LNCAP (cell line): ENCODE measurements around the gene CNTNAP2.

Experiments
- TF ChIP-seq, protein P1 (sequence below): fragments of 450-650 bp; IDR thresholded peaks from 2 replicates; pipeline ENCODE4 v1.5.1; 2017; ENCODE audit warnings: mild to moderate bottlenecking

Gene CNTNAP2

DNA sequence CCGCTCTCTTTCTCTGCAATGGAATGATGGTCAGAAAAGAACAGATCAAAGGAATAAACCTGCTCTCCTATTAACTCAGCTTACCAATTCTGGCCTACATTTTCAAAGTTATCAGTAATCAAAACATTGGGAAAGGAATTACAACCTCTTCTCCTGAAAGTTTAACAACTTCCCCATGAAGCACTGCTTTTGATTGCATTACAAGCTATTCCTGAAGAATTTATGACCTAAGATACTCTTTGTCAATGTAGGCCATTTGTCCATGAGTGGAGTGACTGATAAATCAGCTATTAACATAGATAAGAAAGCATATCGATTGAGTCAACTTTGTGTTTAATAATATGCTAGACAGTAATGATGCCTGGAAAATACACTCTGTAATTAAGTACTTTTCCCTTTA lies 2202.2 kb downstream of the CNTNAP2 start:
- TF ChIP-seq, protein P1, sequence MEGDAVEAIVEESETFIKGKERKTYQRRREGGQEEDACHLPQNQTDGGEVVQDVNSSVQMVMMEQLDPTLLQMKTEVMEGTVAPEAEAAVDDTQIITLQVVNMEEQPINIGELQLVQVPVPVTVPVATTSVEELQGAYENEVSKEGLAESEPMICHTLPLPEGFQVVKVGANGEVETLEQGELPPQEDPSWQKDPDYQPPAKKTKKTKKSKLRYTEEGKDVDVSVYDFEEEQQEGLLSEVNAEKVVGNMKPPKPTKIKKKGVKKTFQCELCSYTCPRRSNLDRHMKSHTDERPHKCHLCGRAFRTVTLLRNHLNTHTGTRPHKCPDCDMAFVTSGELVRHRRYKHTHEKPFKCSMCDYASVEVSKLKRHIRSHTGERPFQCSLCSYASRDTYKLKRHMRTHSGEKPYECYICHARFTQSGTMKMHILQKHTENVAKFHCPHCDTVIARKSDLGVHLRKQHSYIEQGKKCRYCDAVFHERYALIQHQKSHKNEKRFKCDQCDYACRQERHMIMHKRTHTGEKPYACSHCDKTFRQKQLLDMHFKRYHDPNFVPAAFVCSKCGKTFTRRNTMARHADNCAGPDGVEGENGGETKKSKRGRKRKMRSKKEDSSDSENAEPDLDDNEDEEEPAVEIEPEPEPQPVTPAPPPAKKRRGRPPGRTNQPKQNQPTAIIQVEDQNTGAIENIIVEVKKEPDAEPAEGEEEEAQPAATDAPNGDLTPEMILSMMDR, result no peak

DNA sequence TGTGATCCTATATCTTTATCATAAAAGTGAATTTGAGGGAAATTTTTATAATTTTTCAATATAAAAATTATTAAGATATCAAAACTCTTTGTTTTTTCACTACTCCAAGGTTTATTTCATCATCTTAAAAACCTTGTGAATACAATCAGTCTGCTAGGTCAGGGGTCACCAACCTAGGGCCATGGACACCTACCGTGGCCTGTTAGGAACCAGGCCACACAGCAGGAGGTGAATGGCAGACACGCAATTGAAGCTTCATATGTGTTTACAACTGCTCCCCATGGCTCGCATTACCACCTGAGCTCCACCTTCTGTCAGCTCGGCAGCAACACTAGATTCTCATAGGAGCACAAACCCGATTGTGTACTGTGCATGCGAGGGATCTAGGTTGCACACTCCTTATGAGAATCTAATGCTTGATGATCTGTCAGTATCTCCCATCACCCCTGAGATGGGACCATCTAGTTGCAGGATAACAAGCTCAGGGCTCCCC lies 2202.8 kb downstream of the CNTNAP2 start:
- TF ChIP-seq, protein P1, result no peak

DNA sequence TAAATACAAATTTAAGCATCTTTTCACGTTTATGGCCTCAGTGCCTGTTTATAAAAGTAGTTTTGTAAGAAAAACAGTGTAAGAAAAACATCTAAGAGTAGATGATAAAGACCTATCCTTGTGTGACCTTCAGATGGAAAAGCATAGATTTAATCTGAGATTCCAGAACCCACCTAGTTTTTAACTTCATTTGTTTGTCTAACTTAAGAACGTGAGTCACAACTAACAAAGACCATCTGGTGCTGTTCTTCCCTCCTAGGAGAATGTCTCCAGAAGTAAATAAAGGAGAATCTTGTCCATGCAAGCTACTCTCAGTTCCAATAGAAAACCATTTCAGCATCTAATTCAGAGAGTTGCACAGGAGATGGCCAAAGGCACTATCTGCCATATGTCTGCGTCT lies 2208.6 kb downstream of the CNTNAP2 start:
- TF ChIP-seq, protein P1, result no peak

DNA sequence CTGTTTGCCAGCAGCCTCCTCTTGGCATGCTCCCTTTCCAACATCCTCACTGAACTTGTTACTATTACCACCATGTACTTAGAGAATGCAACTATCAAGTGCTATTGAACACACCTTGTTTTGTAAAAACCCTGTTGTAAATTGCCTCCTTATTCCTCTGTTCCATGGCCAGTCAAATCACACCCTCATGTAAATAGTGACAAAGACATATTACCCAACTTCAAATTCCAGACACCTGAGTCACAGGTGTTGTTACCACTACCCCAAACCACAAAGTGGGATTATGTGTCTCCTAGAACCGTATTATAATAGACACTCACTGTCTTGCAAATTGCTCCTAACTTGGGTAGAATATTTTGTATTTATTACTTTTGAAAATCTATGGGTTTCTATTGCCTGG lies 2210.8 kb downstream of the CNTNAP2 start:
- TF ChIP-seq, protein P1, result no peak

DNA sequence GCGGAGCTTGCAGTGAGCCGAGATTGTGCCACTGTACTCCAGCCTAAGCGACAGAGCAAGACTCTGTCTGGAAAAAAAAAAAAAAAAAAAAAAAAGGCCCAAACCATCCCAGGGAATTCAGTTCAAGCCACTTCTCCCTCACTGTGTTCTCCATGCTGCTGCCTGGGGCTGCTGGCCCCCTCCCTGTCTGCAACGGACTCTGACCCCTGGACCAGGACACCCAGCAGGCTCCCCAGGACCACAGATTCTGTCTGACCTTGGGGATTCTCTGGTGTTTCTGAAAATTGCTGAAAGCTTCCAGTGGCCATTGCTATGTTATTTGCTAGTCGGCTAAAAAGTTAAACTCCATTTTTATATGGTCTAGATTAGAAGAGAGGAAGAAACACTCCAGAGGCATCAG lies 2212.3 kb downstream of the CNTNAP2 start:
- TF ChIP-seq, protein P1, result no peak

DNA sequence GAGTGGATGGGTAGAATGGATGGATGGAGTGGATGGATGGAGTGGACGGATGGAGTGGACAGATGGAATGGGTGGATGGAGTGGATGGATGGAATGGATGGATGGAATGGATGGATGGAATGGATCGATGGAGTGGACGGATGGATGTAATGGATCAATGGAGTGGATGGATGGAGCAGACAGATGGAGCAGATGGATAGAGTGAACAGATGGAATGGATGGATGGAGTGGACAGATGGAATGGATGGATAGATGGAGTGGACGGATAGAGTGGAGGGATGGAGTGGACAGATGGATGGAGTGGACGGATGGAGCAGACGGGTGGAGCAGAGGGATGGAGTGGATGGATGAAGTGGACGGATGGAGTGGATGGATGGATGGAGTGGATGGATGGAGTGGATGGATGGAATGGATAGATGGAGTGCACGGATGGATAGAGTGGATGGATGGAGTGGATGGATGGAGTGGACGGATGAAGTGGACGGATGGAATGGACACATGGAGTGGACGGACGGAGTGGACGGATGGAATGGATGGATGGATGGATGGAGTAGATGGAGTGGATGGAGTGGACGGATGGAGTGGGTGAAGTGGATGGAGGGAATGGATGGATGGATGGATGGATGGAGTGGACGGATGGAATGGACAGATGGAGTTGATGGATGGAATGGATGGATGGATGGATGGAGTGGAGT lies 2213.7 kb downstream of the CNTNAP2 start:
- TF ChIP-seq, protein P1, result no peak

DNA sequence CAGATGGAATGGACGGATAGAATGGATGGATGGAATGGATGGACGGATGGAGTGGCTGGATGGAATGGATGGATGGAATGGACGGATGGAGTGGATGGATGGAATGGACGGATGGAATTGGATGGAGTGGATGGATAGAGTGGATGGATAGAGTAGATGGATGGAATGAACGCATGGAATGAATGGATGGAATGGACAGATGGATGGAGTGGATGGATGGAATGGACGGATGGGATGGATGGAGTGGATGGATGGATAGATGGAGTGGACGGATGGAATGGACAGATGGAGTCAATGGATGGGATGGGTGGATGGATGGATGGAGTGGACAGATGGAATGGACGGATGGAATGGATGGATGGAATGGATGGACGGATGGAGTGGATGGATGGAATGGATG lies 2214.2 kb downstream of the CNTNAP2 start:
- TF ChIP-seq, protein P1, result no peak
